ENCODE results near the gene VAPA. TPM values are rescaled to one million over a fixed set of nuclear protein-coding genes. Genes with fewer than 3 reads are reported as not detected.

The VAPA gene
- total and polyA plus RNA-seq, 2 donors (not counting 1 experiment from before 2014, with no cell fraction given), result 47.7 to 109 TPM

Small RNA genes within 50 kb of the gene (small RNA-seq; reads per million reads assigned to genes)
- gene RNA5SP450 (ENCODE audit: insufficient read length, low read depth, low replicate concordance), result not detected

Other genes with a start within 250 kb of the VAPA start
- 38.5 and 44.6 TPM in 2 replicates for gene RAB31, start 205.7 kb upstream of the VAPA start, total RNA-seq
- gene RAB31, start 205.7 kb upstream of the VAPA start, polyA plus RNA-seq, result 14.0 and 15.5 TPM in 2 replicates
- 0.22 and 0.73 TPM in 2 replicates for gene TXNDC2, start 28.0 kb upstream of the VAPA start, total RNA-seq
- gene TXNDC2, start 28.0 kb upstream of the VAPA start, polyA plus RNA-seq, result 0.07 TPM in 1 of 2 replicates, not detected in the other

Measured in B cell (primary cell).